ENCODE data around the gene SPATS2.

DNA sequence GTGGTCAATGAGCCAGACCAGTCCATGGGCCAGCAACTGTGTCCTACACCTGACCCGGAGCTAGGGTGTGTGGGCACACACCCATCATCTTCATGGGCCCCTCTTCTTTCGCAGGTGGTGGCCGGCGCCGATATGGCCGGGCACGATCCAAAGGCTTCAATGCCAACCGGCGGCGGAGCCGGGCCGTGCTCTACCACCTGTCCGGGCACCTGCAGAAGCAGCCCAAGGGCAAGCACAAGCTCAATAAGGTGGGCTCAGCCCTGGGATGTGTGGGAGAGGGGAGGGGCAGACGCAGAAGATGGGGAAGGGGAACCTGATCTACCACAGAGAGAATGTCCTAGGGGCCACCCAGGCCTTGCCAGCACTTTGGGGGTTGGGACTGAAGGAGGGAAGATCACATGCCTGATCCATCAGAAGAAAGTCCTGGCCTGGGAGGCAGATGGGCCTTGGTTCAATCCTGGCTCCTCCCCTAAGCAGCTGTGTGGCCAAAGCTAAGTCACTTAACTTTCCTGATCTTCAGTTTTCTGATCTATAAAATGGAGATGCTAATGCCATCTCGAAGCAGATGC lies 175.4 kb downstream of the SPATS2 start:
- no peak for TF ChIP-seq YY1 (IDR thresholded peaks at IDR 0.05; ENCODE audit: insufficient read depth, insufficient read length)
- TF ChIP-seq SUZ12 (IDR thresholded peaks at IDR 0.05; ENCODE audit: extremely low read depth, insufficient read depth, insufficient read length): no peak
- no peak for TF ChIP-seq ZNF274 (IDR thresholded peaks at IDR 0.05; ENCODE audit: low read depth, low read length)
